PC-9 (cell line): ENCODE data around the gene RPS29. TPM values are rescaled to one million over a fixed set of nuclear protein-coding genes. Genes with fewer than 3 reads are reported as not detected.

Experiments used
- BruUV-seq: library from RNA; stranded (reverse); fragments of 400-500 nt; replicated peaks from 2 replicates; lab custom pipeline; 2021; lab: Mats Ljungman, UMichigan
- CTCF ChIA-PET: fragments of 300-600 bp; sonication (Branson Sonifier 250); formaldehyde crosslinking; loops from one replicate; lab custom pipeline; 2022; ENCODE audit warnings: antibody characterized with exemption; lab: Charles Lee
- POLR2A ChIA-PET: fragments of 300-600 bp; sonication (Branson Sonifier 250); formaldehyde crosslinking; loops from one replicate; lab custom pipeline; 2022; ENCODE audit warnings: antibody characterized with exemption; ENCODE audit not compliant: unreplicated experiment; lab: Charles Lee
- DNase-seq, 2 experiments: peaks; one replicate each; pipeline versions ENCODE4 v3.0.0 to v3.0.0-alpha.2; 2015 to 2022; ENCODE audit warnings: mixed read lengths in 1 of 2
- H2AFZ ChIP-seq: fragments of 200-600 bp; sonication (generic); 2 replicates; pipeline ENCODE4 v1.8.1; 2017; ENCODE audit warnings: antibody characterized with exemption
- H3F3A ChIP-seq: fragments of 200-600 bp; sonication (generic); 2 replicates; pipeline ENCODE4 v1.8.1; 2017; ENCODE audit warnings: antibody characterized with exemption, mild to moderate bottlenecking, low read depth; ENCODE audit not compliant: insufficient read depth
- H3K27ac ChIP-seq: fragments of 200-600 bp; sonication (generic); 2 replicates; pipeline ENCODE4 v1.6.1; 2016; ENCODE audit warnings: mixed run types
- H3K27me3 ChIP-seq: fragments of 200-600 bp; sonication (generic); 2 replicates; pipeline ENCODE4 v1.6.1; 2016; ENCODE audit warnings: low read depth, mixed run types; ENCODE audit not compliant: insufficient read depth
- H3K36me3 ChIP-seq: fragments of 200-600 bp; sonication (generic); 2 replicates; pipeline ENCODE4 v1.6.1; 2016; ENCODE audit warnings: low read depth, mixed run types
- H3K4me1 ChIP-seq: fragments of 200-600 bp; sonication (generic); replicated peaks from 2 replicates; pipeline ENCODE4 v1.6.1; 2016; ENCODE audit warnings: mixed run types; ENCODE audit not compliant: insufficient read depth
- H3K4me2 ChIP-seq: fragments of 200-600 bp; sonication (generic); 2 replicates; pipeline ENCODE4 v1.6.1; 2017; ENCODE audit warnings: mixed run types
- H3K4me3 ChIP-seq: fragments of 200-600 bp; sonication (generic); 2 replicates; pipeline ENCODE4 v1.6.1; 2016; ENCODE audit warnings: mixed run types
- H3K79me2 ChIP-seq: fragments of 200-600 bp; sonication (generic); 2 replicates; pipeline ENCODE4 v1.6.1; 2017; ENCODE audit warnings: low read depth, mixed run types
- H3K9me2 ChIP-seq: fragments of 200-600 bp; sonication (generic); 2 replicates; pipeline ENCODE4 v1.8.1; 2017; ENCODE audit warnings: mild to moderate bottlenecking; ENCODE audit not compliant: insufficient read depth
- H3K9me3 ChIP-seq: fragments of 200-600 bp; sonication (generic); 2 replicates; pipeline ENCODE4 v1.8.1; 2016; ENCODE audit warnings: low read depth; ENCODE audit not compliant: insufficient read depth
- H4K20me1 ChIP-seq: fragments of 200-600 bp; sonication (generic); 2 replicates; pipeline ENCODE4 v1.8.1; 2017; ENCODE audit not compliant: insufficient read depth
- EZH2 ChIP-seq: fragments of 200-600 bp; sonication (generic); IDR thresholded peaks from 2 replicates; pipeline ENCODE4 v1.8.0; 2017; ENCODE audit warnings: antibody characterized with exemption, low read depth
- intact Hi-C: fragments of 100-400 bp; cut with micrococcal nuclease; formaldehyde crosslinking; loops from one replicate; pipeline ENCODE4 v1.10.0; 2022; ENCODE audit not compliant: unreplicated experiment
- total RNA-seq: library from RNA; stranded (reverse); gene quantifications from 2 replicates; pipeline ENCODE4 v1.2.3, GENCODE V29; 2021
- TF ChIP-seq, protein P1 (sequence below): fragments of 200-600 bp; sonication (generic); conservative IDR thresholded peaks from 2 replicates; pipeline ENCODE4 v1.6.1; 2017; ENCODE audit warnings: mixed run types, antibody characterized with exemption, mild to moderate bottlenecking, moderate library complexity

Gene RPS29
- total RNA-seq, 1 experiment from 2014 or later: 1,294 TPM

DNA sequence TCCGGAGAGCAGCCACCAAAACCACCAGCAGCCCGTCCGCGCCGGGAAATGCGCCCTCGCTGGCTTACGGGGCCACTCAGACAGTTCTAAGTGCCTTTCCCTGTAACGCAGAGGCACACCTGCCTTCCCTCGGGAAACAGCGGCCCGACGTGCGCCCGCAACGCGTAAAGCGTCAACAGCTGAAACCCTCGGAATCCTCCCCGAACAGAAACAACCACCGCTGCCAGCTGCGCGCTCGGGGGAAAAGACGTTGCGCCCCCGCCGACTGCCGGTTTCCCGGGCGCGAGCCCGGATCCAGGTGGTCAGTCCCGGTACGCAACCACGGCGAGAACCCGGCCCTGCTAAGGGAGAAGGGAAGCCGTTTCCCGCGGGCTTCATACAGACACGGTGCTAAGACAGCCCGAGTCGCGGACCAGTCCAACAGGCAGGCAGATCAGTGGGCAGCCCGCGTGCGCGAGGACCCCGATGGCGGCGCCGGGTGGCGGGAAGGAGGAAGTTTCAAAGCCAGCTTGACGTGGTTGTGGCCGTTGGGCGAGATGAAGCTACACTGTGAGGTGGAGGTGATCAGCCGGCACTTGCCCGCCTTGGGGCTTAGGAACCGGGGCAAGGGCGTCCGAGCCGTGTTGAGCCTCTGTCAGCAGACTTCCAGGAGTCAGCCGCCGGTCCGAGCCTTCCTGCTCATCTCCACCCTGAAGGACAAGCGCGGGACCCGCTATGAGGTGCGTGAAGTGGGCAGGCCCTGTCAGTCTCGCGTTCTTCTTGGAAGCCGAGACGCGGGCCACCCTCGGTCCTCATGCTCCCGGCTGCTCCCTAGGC lies 12.5 kb upstream of the RPS29 start, which contains the start of gene LRR1:
Gene LRR1 (plus strand): TSS at position 456 of the 816 bp plus-strand sequence. CDS start 81 bp downstream, at position 537.
- H3K27me3 ChIP-seq: no peaks in the 10 kb centered on the region
- intact Hi-C loops: loop anchor here (1.0 kb wide), 1 partner anchor 22 kb away; the partner anchor contains the start of genes MGAT2 and RPL36AL
- CTCF ChIA-PET: interaction anchor here (0.6 to 1.8 kb wide), 2 partner anchors 12 to 359 kb away, joined by 4 to 6 read pairs; partner anchors contain the start of gene RPS29
- H2AFZ ChIP-seq: peak within 1 kb of the TSS; percentile 91
- no peaks in the 10 kb centered on the region for H3K9me2 ChIP-seq
- peak; percentile 72 to 88 for DNase-seq
- H3K27ac ChIP-seq: peak within 1 kb of the TSS; percentile 83
- H3K4me3 ChIP-seq: peak within 1 kb of the TSS; percentile 100
- no peaks in the 10 kb centered on the region for H4K20me1 ChIP-seq
- peaks cover 13% of the 10 kb centered on the region for H3F3A ChIP-seq
- POLR2A ChIA-PET: interaction anchor here (0.6 to 1.0 kb wide), 5 partner anchors 12 to 648 kb away, joined by 3 to 4 read pairs (median 3); partner anchors contain the start of gene NEMF
- H3K4me2 ChIP-seq: peak within 1 kb of the TSS; percentile 87
- H3K79me2 ChIP-seq: peaks cover 59% of the 10 kb centered on the region
- no peak for TF ChIP-seq EZH2
- TF ChIP-seq, protein P1, sequence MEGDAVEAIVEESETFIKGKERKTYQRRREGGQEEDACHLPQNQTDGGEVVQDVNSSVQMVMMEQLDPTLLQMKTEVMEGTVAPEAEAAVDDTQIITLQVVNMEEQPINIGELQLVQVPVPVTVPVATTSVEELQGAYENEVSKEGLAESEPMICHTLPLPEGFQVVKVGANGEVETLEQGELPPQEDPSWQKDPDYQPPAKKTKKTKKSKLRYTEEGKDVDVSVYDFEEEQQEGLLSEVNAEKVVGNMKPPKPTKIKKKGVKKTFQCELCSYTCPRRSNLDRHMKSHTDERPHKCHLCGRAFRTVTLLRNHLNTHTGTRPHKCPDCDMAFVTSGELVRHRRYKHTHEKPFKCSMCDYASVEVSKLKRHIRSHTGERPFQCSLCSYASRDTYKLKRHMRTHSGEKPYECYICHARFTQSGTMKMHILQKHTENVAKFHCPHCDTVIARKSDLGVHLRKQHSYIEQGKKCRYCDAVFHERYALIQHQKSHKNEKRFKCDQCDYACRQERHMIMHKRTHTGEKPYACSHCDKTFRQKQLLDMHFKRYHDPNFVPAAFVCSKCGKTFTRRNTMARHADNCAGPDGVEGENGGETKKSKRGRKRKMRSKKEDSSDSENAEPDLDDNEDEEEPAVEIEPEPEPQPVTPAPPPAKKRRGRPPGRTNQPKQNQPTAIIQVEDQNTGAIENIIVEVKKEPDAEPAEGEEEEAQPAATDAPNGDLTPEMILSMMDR: no peak
- H3K36me3 ChIP-seq: no peaks in the 10 kb centered on the region; the same call in 1 of the 2 replicates
- H3K4me1 ChIP-seq: peaks cover 29% of the 10 kb centered on the region
- no TSS peak for BruUV-seq
- H3K9me3 ChIP-seq: no peaks in the 10 kb centered on the region

DNA sequence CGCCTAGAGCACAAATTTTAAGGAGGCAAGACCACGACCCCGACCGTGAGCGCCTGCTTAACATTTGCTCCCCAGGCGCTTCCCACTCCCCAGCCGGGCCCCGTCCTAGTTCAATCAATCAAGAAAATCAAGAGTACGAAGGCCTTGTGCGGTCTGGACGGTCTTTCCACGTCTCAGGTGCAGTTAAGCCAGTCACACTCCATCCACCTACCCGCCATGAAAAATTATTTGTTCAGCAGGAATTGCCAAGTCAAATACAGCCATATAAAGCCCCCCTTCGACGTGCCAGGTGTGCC lies 12.0 kb upstream of the RPS29 start:
- H3K9me3 ChIP-seq: no peaks in the 10 kb centered on the region
- peak overlapping the region; percentile 83 for H3K27ac ChIP-seq
- peak overlapping the region; percentile 72 for H3K4me2 ChIP-seq
- ChIA-PET CTCF (interaction anchor here (0.6 to 1.8 kb wide), 2 partner anchors 11 to 358 kb away, joined by 4 to 6 read pairs; partner anchors contain the start of gene RPS29), POLR2A (interaction anchor here (1.0 kb wide), 1 partner anchor 11 kb away, joined by 3 read pairs; no protein-coding TSS in a partner anchor)
- H3K4me1 ChIP-seq: peaks cover 29% of the 10 kb centered on the region
- no peaks in the 10 kb centered on the region; the same call in 1 of the 2 replicates for H3K36me3 ChIP-seq
- H3F3A ChIP-seq: peaks cover 13% of the 10 kb centered on the region
- no peak for TF ChIP-seq EZH2
- TF ChIP-seq, protein P1: no peak
- BruUV-seq: no TSS peak
- H3K79me2 ChIP-seq: peaks cover 59% of the 10 kb centered on the region
- peak overlapping the region; percentile 100 for H3K4me3 ChIP-seq
- DNase-seq: no peak
- intact Hi-C loops: loop anchor here (1.0 kb wide), 1 partner anchor 22 kb away; the partner anchor contains the start of genes MGAT2 and RPL36AL
- H2AFZ ChIP-seq: peak overlapping the region; percentile 91
- no peaks in the 10 kb centered on the region for H3K27me3 ChIP-seq
- H3K9me2 ChIP-seq: no peaks in the 10 kb centered on the region
- no peaks in the 10 kb centered on the region for H4K20me1 ChIP-seq

DNA sequence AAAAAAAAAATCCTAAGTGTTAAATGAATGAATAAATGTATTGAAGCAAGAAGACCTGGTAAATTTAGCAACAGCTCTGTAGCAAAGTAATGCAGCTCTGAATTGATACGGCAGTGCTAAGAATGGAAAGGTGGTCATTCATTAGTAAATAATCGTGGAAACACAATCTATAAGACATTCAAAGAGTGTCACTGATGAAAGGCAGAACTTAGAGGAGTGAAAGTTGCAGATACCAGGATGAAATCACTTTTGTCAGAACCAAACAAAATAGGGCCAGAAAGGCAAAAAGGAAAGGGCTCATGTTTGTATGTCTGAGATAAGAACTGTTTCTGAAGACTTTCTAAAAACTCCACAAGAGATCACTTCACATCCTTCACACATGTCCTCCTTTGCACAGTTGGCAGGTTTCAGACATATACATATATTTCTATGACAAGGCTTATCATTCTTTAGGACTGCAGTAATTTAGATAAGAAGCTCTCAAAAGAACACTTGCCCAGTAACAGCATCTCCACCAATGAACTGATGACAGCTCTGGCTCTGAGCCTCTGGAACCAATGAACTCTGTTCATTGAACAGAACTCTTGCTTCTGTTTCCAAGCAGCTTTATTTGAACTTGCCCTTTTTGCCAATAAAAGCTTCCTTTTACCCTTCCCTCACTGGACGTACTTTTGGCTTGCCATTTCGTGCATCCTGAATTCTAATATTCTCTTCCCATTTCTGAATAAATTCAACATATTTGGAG lies 8.3 kb upstream of the RPS29 start:
- no peak overlapping the region for H3K4me3 ChIP-seq
- H4K20me1 ChIP-seq: no peaks in the 10 kb centered on the region
- DNase-seq: no peak
- POLR2A ChIA-PET: no interaction called here
- no peak overlapping the region for H2AFZ ChIP-seq
- intact Hi-C loops: no loop called here
- no peak overlapping the region for H3K27ac ChIP-seq
- no peaks in the 10 kb centered on the region for H3K27me3 ChIP-seq
- no peaks in the 10 kb centered on the region for H3K9me2 ChIP-seq
- H3K9me3 ChIP-seq: no peaks in the 10 kb centered on the region
- BruUV-seq: no TSS peak
- peaks cover 14% of the 10 kb centered on the region for H3K4me1 ChIP-seq
- TF ChIP-seq, protein P1: no peak
- TF ChIP-seq EZH2: no peak
- CTCF ChIA-PET: no interaction called here
- no peaks in the 10 kb centered on the region; the same call in 1 of the 2 replicates for H3K36me3 ChIP-seq
- H3F3A ChIP-seq: peaks cover 19% of the 10 kb centered on the region; the same call in 1 of the 2 replicates
- peaks cover 32% of the 10 kb centered on the region for H3K79me2 ChIP-seq
- H3K4me2 ChIP-seq: no peak overlapping the region
